A673 (cell line): Measurements from ENCODE around the gene OPRM1. TPM values are rescaled to one million over a fixed set of nuclear protein-coding genes. Genes with fewer than 3 reads are reported as not detected.

Experiments
- BruUV-seq: library from RNA; stranded (reverse); fragments of 400-500 nt; replicated peaks from 2 replicates; lab custom pipeline; 2021; lab: Mats Ljungman, UMichigan
- CTCF ChIA-PET: fragments of 300-600 bp; sonication (Branson Sonifier 250); formaldehyde crosslinking; loops from one replicate; lab custom pipeline; 2022; ENCODE audit warnings: antibody characterized with exemption; lab: Charles Lee
- POLR2A ChIA-PET: fragments of 300-600 bp; sonication (Branson Sonifier 250); formaldehyde crosslinking; loops from one replicate; lab custom pipeline; 2022; ENCODE audit warnings: antibody characterized with exemption; ENCODE audit not compliant: low non-redundant PET; lab: Charles Lee
- DNase-seq: peaks from one replicate; pipeline ENCODE4 v3.0.0-alpha.2; 2015; ENCODE audit warnings: low spot score
- H3K27ac ChIP-seq: fragments of 200-600 bp; sonication (generic); 2 replicates; pipeline ENCODE4 v1.5.1; 2016; ENCODE audit warnings: mixed run types, low read depth, mild to moderate bottlenecking, mixed read lengths, antibody characterized with exemption, low read length; ENCODE audit not compliant: poor library complexity, severe bottlenecking
- H3K27me3 ChIP-seq: fragments of 200-600 bp; sonication (generic); replicated peaks from 2 replicates; pipeline ENCODE4 v1.6.1; 2017; ENCODE audit warnings: mixed run types, low read depth, mild to moderate bottlenecking, mixed read lengths, antibody characterized with exemption, low read length; ENCODE audit not compliant: insufficient read depth, poor library complexity
- H3K36me3 ChIP-seq: fragments of 200-600 bp; sonication (generic); 2 replicates; pipeline ENCODE4 v1.6.1; 2016; ENCODE audit warnings: mixed run types, mild to moderate bottlenecking, mixed read lengths, antibody characterized with exemption, low read length; ENCODE audit not compliant: insufficient read depth, poor library complexity, severe bottlenecking
- H3K4me1 ChIP-seq: fragments of 200-600 bp; sonication (generic); 2 replicates; pipeline ENCODE4 v1.6.1; 2017; ENCODE audit warnings: mixed run types, mild to moderate bottlenecking, mixed read lengths, antibody characterized with exemption, low read length; ENCODE audit not compliant: insufficient read depth, poor library complexity, severe bottlenecking
- H3K4me3 ChIP-seq: fragments of 200-600 bp; sonication (generic); 2 replicates; pipeline ENCODE4 v1.5.1; 2016; ENCODE audit warnings: low read depth, mixed run types, mild to moderate bottlenecking, mixed read lengths, low read length; ENCODE audit not compliant: poor library complexity, severe bottlenecking
- H3K9me3 ChIP-seq: fragments of 200-600 bp; sonication (generic); 2 replicates; pipeline ENCODE4 v1.6.1; 2016; ENCODE audit warnings: mixed run types, low read depth, mild to moderate bottlenecking, mixed read lengths, antibody characterized with exemption, low read length; ENCODE audit not compliant: poor library complexity, severe bottlenecking
- EZH2 ChIP-seq: fragments of 200-600 bp; sonication (generic); IDR thresholded peaks from 2 replicates; pipeline ENCODE4 v1.6.1; 2017; ENCODE audit warnings: borderline replicate concordance, low read depth, mild to moderate bottlenecking, mixed read lengths, antibody characterized with exemption, low read length; ENCODE audit not compliant: poor library complexity, severe bottlenecking
- intact Hi-C: fragments of 100-400 bp; cut with micrococcal nuclease; formaldehyde crosslinking; loops from one replicate; pipeline ENCODE4 v1.10.0; 2022; ENCODE audit not compliant: unreplicated experiment
- total RNA-seq: library from RNA; stranded (reverse); gene quantifications from 2 replicates; pipeline ENCODE4 v1.2.3, GENCODE V29; 2021
- TF ChIP-seq, protein P1 (sequence below): fragments of 300-800, 200-600 bp; sonication (generic); conservative IDR thresholded peaks from 2 replicates; pipeline ENCODE4 v1.5.1; 2017; ENCODE audit warnings: low read depth, mild to moderate bottlenecking, antibody characterized with exemption, low read length, moderate library complexity, mixed read lengths

The OPRM1 gene
- total RNA-seq, 1 experiment from 2014 or later: not detected

DNA sequence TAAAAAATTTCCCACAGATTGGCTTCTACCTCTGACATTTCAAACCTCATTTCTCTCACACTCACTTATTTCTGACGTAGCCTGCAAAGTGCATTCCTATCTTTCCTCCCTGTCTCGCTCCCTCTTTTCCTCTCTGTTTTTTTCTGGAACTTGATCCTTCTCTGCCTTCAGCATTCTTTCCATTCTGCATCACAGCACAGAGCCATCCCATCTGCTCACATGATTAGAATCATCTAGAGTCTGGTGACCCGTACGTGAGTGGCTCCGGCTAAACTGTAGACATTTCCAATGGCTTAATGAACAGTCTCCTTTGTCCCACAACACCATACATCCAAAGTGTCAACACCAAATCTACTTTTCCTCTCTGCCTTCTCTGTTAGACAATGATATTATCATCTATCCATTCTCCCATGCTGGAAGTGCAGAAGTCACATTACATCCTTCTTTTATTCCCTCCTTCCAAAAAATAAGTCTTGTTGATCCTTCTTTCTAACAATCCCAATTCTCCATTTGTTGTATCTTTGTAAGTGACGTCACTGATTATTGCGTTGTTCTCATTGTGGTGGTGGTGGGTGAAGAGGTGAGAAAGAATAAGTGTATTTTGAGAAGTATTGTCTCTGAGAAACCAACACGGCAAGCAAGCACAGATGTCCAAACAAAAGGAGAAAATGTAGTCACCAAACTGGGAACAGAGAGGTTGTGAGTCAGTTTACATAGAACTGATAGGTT, 41.6 kb downstream of the OPRM1 start:
- POLR2A ChIA-PET: no interaction called here
- H3K27me3 ChIP-seq: no peaks in the 10 kb centered on the region
- H3K36me3 ChIP-seq: no peaks in the 10 kb centered on the region
- H3K27ac ChIP-seq: no peak overlapping the region
- BruUV-seq: no TSS peak
- no peaks in the 10 kb centered on the region for H3K4me1 ChIP-seq
- no peaks in the 10 kb centered on the region for H3K9me3 ChIP-seq
- intact Hi-C loops: no loop called here
- no peak overlapping the region for H3K4me3 ChIP-seq
- no peak for DNase-seq
- no peak for TF ChIP-seq EZH2
- TF ChIP-seq, protein P1, sequence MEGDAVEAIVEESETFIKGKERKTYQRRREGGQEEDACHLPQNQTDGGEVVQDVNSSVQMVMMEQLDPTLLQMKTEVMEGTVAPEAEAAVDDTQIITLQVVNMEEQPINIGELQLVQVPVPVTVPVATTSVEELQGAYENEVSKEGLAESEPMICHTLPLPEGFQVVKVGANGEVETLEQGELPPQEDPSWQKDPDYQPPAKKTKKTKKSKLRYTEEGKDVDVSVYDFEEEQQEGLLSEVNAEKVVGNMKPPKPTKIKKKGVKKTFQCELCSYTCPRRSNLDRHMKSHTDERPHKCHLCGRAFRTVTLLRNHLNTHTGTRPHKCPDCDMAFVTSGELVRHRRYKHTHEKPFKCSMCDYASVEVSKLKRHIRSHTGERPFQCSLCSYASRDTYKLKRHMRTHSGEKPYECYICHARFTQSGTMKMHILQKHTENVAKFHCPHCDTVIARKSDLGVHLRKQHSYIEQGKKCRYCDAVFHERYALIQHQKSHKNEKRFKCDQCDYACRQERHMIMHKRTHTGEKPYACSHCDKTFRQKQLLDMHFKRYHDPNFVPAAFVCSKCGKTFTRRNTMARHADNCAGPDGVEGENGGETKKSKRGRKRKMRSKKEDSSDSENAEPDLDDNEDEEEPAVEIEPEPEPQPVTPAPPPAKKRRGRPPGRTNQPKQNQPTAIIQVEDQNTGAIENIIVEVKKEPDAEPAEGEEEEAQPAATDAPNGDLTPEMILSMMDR: no peak
- CTCF ChIA-PET: no interaction called here

DNA sequence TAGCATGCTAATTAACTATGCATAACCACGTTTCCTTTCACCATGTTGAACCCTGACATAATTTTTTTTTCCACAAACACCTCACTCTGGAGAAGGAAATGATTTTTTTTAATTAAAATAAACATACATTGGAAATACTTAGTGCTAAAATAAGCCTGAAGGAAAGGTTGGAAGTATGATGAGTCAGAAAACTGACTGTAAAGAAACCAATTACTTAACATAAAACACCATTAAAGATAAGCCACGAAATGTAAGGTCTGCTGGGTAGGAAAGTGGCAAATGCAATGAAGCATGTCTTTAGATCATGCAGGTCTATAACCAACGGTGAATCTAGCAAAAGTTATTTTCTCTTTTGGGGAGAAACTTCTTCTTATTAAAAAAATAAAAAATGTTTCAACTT, 47.5 kb downstream of the OPRM1 start:
- Histone ChIP-seq H3K4me1 (no peaks in the 10 kb centered on the region), H3K36me3 (no peaks in the 10 kb centered on the region), H3K27ac (no peak overlapping the region), H3K27me3 (no peaks in the 10 kb centered on the region), H3K4me3 (no peak overlapping the region), H3K9me3 (no peaks in the 10 kb centered on the region)
- no peak for TF ChIP-seq EZH2
- TF ChIP-seq, protein P1: no peak
- ChIA-PET POLR2A (no interaction called here), CTCF (no interaction called here)
- BruUV-seq: no TSS peak
- DNase-seq: no peak
- intact Hi-C loops: no loop called here

DNA sequence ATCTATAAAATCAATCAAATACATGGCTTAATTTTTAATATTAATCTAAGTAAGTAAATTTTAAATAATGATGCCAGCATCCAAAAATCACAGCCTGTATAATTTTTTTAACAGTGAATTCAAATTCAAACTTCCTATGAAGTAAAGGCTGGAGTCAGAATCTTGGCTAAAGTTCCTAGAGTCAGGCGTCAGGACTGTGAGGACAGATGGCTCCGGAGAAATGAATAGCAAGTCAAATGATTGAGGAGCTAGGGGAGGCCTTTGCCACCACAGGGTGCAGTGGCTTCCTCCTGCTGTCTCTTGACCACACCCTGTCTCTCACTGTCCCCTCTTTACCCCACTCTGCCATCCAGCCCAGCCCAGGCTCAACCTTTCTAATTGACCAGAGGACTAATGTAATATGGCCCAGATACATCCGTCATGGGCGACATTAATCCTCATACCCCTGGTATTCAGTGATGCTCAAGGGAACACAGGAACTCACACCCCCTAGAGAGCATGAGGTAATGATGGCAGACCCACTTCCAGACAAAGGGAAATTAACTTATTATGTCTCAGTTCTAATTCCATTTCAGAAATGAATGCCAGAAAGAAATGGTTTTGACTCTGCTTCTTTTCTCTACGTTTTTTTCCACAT, 53.4 kb downstream of the OPRM1 start:
- no peaks in the 10 kb centered on the region for H3K36me3 ChIP-seq
- no peak overlapping the region for H3K27ac ChIP-seq
- H3K27me3 ChIP-seq: no peaks in the 10 kb centered on the region
- intact Hi-C loops: no loop called here
- no peaks in the 10 kb centered on the region for H3K4me1 ChIP-seq
- POLR2A ChIA-PET: no interaction called here
- TF ChIP-seq EZH2: no peak
- TF ChIP-seq, protein P1: no peak
- BruUV-seq: no TSS peak
- H3K4me3 ChIP-seq: no peak overlapping the region
- CTCF ChIA-PET: no interaction called here
- no peaks in the 10 kb centered on the region for H3K9me3 ChIP-seq
- DNase-seq: no peak
